Immature natural killer cell (primary cell): ENCODE measurements around the gene RXRB. TPM values are rescaled to one million over a fixed set of nuclear protein-coding genes. Genes with fewer than 3 reads are reported as not detected.

Experiments used
- DNase-seq, 3 donors: peaks; one replicate each; pipeline ENCODE4 v3.0.0; 2022; ENCODE audit warnings: mixed read lengths in 1 of 3
- H3K27ac Mint-ChIP-seq, 6 donors: one replicate each; pipeline ENCODE4 v1.8.0; 2020; ENCODE audit warnings: mixed read lengths in 6 of 6, mild to moderate bottlenecking in 5 of 6, inconsistent platforms in 4 of 6, moderate library complexity in 3 of 6
- H3K27me3 Mint-ChIP-seq, 3 donors: one replicate each; pipeline ENCODE4 v1.8.0; 2020 to 2021; ENCODE audit warnings: low read depth in 3 of 3, mild to moderate bottlenecking in 3 of 3, mixed read lengths in 3 of 3, moderate library complexity in 3 of 3, inconsistent platforms in 1 of 3
- H3K36me3 Mint-ChIP-seq, 3 donors: one replicate each; pipeline ENCODE4 v1.8.0; 2020; ENCODE audit warnings: mixed read lengths in 3 of 3, inconsistent platforms in 2 of 3, mild to moderate bottlenecking in 2 of 3
- H3K4me1 Mint-ChIP-seq, 2 donors: one replicate each; pipeline ENCODE4 v1.8.0; 2020; ENCODE audit warnings: inconsistent platforms in 2 of 2, mild to moderate bottlenecking in 2 of 2, mixed read lengths in 2 of 2, moderate library complexity in 1 of 2
- H3K4me3 Mint-ChIP-seq, 5 donors: one replicate each; pipeline ENCODE4 v1.8.0; 2020; ENCODE audit warnings: mild to moderate bottlenecking in 5 of 5, mixed read lengths in 5 of 5, inconsistent platforms in 3 of 5, moderate library complexity in 3 of 5
- H3K9me3 Mint-ChIP-seq, 6 donors: one replicate each; pipeline ENCODE4 v1.8.0; 2020; ENCODE audit warnings: mild to moderate bottlenecking in 6 of 6, mixed read lengths in 6 of 6, inconsistent platforms in 4 of 6, moderate library complexity in 3 of 6
- polyA plus RNA-seq, 3 donors: library from polyadenylated mRNA; unstranded; fragments of 300-500 nt; fragmentation: Illumina TruSeq; gene quantifications; one replicate each; pipeline ENCODE4 v1.2.3, GENCODE V29; 2021

RXRB gene
- polyA plus RNA-seq, 3 donors from 2014 or later = 6.0 to 11.8 (median 6.9) TPM

- H3K27me3 Mint-ChIP-seq = peaks cover 7 to 20% (median 12%) of the 10 kb centered on the region in 3 donors
- no peaks in the 10 kb centered on the region for H3K9me3 Mint-ChIP-seq
- H3K27ac Mint-ChIP-seq = no peak overlapping the region
- no peak for DNase-seq
- H3K4me3 Mint-ChIP-seq = no peak overlapping the region
- H3K4me1 Mint-ChIP-seq = peaks cover 11 to 12% of the 10 kb centered on the region in 2 donors
- peaks cover 0 to 3% (median under 1%) of the 10 kb centered on the region in 3 donors for H3K36me3 Mint-ChIP-seq
Measured at GRCh38 chr6:33217681-33218080, 17.2 kb upstream of the RXRB start.

DNA sequence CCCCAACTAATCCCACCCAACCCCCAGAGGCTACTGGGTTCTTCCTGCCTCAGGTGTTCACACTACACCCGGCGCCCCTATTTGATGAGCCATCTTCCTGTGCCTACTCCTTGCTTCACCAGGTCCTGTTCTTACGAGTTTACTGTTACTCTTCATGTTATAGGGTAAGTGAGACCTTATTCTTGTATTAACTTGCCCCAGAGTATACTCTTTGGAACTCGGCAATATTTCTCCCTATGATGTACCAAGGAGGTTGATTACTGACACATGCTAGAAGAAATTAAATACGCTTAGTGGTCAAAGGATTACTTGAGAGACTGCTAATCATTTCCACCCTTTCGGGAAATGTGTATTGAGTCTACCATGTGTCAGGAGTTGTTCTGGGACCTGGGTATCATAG is 16.8 kb upstream of the RXRB start:
- H3K27me3 Mint-ChIP-seq = peaks cover 12 to 21% (median 16%) of the 10 kb centered on the region in 3 donors
- no peak for DNase-seq
- H3K36me3 Mint-ChIP-seq = peaks cover 0 to 8% (median 5%) of the 10 kb centered on the region in 3 donors
- H3K27ac Mint-ChIP-seq = no peak overlapping the region
- H3K4me1 Mint-ChIP-seq = peaks cover 15% of the 10 kb centered on the region in 2 donors
- no peaks in the 10 kb centered on the region for H3K9me3 Mint-ChIP-seq
- no peak overlapping the region for H3K4me3 Mint-ChIP-seq

GRCh38 chr6:33216117-33216649 is 15.7 kb upstream of the RXRB start:
- Mint-ChIP-seq H3K4me1 (peaks cover 15 to 19% of the 10 kb centered on the region in 2 donors), H3K27me3 (peaks cover 10 to 21% (median 15%) of the 10 kb centered on the region in 3 donors), H3K4me3 (no peak overlapping the region), H3K36me3 (peaks cover 4 to 12% (median 8%) of the 10 kb centered on the region in 3 donors), H3K27ac (no peak overlapping the region), H3K9me3 (no peaks in the 10 kb centered on the region)
- no peak for DNase-seq

DNA sequence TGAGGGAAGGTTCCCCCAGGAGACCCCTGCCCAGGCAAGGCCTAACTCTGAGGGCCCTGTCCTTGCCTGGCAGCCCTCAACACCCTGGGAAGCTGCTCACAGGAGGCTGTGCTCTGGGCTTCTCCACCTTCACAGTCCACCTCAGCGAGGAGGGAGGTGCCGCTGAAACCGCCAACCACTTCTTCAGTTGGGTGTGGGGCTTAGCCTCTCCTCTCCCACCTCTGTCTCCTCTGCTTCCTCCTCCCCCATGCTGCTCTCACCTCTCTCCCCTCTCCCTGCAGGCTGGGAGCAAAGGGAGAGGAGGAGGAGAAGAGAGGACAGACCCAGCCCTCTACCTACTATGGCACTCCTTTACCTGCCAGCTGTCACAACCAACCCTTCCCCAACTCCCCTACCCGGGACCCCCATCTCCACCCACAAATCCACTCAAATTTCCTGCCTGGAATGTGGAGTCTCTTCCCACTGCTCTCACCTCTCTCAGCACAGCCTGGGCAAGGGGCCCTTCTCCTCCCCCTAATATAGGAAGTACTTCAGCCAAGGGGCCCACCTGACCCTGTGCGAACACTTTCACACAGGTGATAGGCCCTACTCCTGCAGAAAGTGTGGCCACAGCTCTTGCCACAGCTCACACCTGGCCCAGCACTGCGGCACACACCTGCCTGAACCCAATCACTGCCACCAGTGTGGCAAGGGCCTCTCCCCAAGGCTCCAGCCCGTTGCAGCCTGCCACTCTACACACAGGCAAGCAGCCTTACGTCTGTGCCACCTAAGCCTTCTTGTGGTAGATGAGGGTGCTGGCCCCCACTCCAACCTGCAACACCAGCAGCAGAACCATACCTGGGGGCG is 15.0 kb upstream of the RXRB start:
- Mint-ChIP-seq H3K4me1 (peaks cover 15 to 19% of the 10 kb centered on the region in 2 donors), H3K36me3 (peaks cover 4 to 15% (median 10%) of the 10 kb centered on the region in 3 donors), H3K27me3 (peaks cover 10 to 20% (median 15%) of the 10 kb centered on the region in 3 donors), H3K4me3 (no peak overlapping the region), H3K27ac (no peak overlapping the region), H3K9me3 (no peaks in the 10 kb centered on the region)
- DNase-seq = no peak

DNA sequence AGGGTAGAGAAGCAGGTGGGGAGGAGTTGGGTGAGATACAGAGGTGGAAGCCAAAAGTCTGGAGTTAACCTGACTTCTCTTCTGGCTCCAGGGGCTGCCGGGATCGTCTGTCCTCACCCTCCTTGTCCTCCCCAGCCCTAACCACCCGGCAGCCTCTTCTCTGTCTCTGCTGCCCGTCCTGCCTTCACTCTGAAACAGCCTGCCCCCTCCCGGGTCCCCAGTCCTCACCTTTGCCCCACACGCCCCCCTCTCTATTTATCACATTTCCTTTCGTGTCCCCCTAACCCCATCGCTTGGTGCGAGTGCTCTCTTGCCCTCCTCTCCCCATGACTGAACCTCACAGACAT is 13.5 kb upstream of the RXRB start:
- Mint-ChIP-seq H3K36me3 (peaks cover 4 to 24% (median 12%) of the 10 kb centered on the region in 3 donors), H3K27ac (no peak overlapping the region), H3K4me1 (peaks cover 26 to 28% of the 10 kb centered on the region in 2 donors), H3K9me3 (no peaks in the 10 kb centered on the region), H3K27me3 (peaks cover 14 to 25% (median 15%) of the 10 kb centered on the region in 3 donors), H3K4me3 (no peak overlapping the region)
- no peak for DNase-seq

DNA sequence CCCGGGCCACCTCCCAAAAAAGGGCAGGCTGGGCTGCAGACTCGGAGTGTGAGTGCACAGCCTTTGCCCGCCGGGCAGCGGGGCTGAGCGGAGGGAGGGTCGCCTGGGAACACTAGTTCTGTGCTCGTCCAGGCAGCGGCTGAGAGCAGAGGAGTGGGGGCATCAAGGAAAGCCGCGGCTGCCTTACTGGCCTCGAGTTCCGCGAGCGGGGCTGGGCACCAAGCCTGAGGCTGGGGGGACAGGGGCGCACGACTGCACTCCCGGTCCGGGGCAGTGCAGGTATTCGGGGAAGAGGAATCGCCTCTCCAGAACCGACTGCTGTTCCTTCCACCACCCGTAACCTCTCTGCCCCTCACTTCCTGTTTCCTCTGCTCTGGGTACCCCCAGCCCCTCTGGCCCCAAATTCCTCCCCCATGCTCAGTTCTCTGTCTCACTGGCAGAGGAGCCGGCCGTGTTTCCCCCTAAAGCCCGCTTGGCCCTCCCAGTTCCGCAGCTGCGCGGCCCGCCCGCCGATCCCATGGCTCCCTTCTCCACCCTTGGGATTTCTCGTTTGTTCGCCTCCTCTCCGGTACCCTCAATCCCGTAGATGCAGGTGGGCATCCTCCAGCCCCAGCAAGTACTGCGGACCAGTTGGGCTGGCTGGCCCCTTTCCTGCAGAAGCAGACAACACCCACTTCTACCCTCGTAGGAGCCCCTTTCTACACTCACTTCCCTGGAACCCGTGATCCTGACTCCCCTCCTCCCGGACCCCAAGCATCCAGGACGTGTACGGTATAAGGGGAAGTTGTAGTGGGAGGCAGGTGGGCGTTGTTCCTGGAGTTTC is 12.9 kb upstream of the RXRB start:
- peaks cover 15 to 27% (median 19%) of the 10 kb centered on the region in 3 donors for H3K27me3 Mint-ChIP-seq
- peak overlapping the region in 1 of 6 donors; percentile 58 for H3K27ac Mint-ChIP-seq
- no peak for DNase-seq

DNA sequence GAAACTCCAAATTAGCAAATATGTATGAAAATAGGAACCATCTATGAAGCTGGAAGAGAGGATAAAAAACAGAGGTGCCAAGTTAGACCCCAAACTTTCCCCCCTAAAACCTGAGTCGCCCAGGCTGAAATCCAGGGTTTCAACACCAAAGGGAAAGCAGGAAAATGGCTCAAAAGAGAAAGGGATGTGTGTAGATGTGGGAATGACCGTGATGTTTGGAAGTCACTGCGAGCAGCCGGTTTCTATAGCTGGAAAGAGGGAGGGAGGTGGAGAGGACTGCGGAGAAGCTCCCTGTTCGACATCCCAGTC is 12.3 kb upstream of the RXRB start:
- Mint-ChIP-seq H3K27me3 (peaks cover 14 to 29% (median 20%) of the 10 kb centered on the region in 3 donors), H3K27ac (peak overlapping the region in 3 of 6 donors; percentile 62 to 78 (median 64)), H3K4me1 (peaks cover 29 to 33% of the 10 kb centered on the region in 2 donors), H3K9me3 (no peaks in the 10 kb centered on the region), H3K36me3 (peaks cover 4 to 24% (median 12%) of the 10 kb centered on the region in 3 donors), H3K4me3 (peak overlapping the region in 3 of 5 donors; percentile 21 to 50 (median 28))
- DNase-seq = no peak

More for the DNA sequence above, 12.9 kb upstream of the RXRB start:
- Mint-ChIP-seq H3K9me3 (no peaks in the 10 kb centered on the region), H3K4me1 (peaks cover 29 to 33% of the 10 kb centered on the region in 2 donors), H3K36me3 (peaks cover 4 to 24% (median 12%) of the 10 kb centered on the region in 3 donors), H3K4me3 (peak overlapping the region in 2 of 5 donors; percentile 28 to 46)

DNA sequence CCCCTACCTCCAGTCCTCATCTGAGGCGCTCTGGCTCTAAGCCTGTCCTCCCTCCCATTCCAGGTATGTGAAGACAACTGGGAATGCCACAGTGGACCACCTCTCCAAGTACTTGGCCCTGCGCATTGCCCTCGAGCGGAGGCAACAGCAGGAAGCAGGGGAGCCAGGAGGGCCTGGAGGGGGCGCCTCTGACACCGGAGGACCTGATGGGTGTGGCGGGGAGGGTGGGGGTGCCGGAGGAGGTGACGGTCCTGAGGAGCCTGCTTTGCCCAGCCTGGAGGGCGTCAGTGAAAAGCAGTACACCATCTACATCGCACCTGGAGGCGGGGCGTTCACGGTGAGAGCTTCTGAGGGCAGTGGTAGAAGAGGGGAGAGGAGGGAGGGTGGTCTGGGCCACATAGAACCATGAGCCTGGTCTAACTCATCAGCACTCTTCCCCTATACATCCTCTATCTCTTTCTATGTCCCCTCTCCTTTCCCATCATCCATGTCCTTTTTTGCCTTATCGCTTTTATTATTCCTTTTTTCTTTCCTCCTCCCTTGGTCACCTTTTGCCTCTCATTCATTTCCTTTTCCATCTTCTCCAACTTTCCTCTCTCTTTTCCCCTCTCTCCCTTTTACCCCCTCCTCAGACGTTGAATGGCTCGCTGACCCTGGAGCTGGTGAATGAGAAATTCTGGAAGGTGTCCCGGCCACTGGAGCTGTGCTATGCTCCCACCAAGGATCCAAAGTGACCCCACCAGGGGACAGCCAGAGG is 11.4 kb upstream of the RXRB start:
- no peak for DNase-seq
- peak overlapping the region in 1 of 6 donors; percentile 64 for H3K27ac Mint-ChIP-seq
- no peaks in the 10 kb centered on the region for H3K9me3 Mint-ChIP-seq
- H3K36me3 Mint-ChIP-seq = peaks cover 4 to 24% (median 12%) of the 10 kb centered on the region in 3 donors
- H3K27me3 Mint-ChIP-seq = peaks cover 17 to 30% (median 21%) of the 10 kb centered on the region in 3 donors
- peaks cover 29 to 33% of the 10 kb centered on the region in 2 donors for H3K4me1 Mint-ChIP-seq
- H3K4me3 Mint-ChIP-seq = no peak overlapping the region

GRCh38 chr6:33211136-33211535 is 10.7 kb upstream of the RXRB start:
- Mint-ChIP-seq H3K27me3 (peaks cover 18 to 30% (median 23%) of the 10 kb centered on the region in 3 donors), H3K4me3 (no peak overlapping the region), H3K27ac (no peak overlapping the region), H3K9me3 (no peaks in the 10 kb centered on the region), H3K4me1 (peaks cover 29 to 33% of the 10 kb centered on the region in 2 donors), H3K36me3 (peaks cover 4 to 24% (median 12%) of the 10 kb centered on the region in 3 donors)
- DNase-seq = no peak

- H3K4me1 Mint-ChIP-seq = peaks cover 35 to 39% of the 10 kb centered on the region in 2 donors
- H3K36me3 Mint-ChIP-seq = peaks cover 4 to 24% (median 12%) of the 10 kb centered on the region in 3 donors
- peaks cover 22 to 28% (median 23%) of the 10 kb centered on the region in 3 donors for H3K27me3 Mint-ChIP-seq
- no peak for DNase-seq
- H3K9me3 Mint-ChIP-seq = no peaks in the 10 kb centered on the region
- H3K4me3 Mint-ChIP-seq = peak overlapping the region; percentile 21 to 92 (median 85)
- H3K27ac Mint-ChIP-seq = peak overlapping the region in 2 of 6 donors; percentile 42 to 95
Measured at GRCh38 chr6:33209856-33210255, 9.4 kb upstream of the RXRB start.

DNA sequence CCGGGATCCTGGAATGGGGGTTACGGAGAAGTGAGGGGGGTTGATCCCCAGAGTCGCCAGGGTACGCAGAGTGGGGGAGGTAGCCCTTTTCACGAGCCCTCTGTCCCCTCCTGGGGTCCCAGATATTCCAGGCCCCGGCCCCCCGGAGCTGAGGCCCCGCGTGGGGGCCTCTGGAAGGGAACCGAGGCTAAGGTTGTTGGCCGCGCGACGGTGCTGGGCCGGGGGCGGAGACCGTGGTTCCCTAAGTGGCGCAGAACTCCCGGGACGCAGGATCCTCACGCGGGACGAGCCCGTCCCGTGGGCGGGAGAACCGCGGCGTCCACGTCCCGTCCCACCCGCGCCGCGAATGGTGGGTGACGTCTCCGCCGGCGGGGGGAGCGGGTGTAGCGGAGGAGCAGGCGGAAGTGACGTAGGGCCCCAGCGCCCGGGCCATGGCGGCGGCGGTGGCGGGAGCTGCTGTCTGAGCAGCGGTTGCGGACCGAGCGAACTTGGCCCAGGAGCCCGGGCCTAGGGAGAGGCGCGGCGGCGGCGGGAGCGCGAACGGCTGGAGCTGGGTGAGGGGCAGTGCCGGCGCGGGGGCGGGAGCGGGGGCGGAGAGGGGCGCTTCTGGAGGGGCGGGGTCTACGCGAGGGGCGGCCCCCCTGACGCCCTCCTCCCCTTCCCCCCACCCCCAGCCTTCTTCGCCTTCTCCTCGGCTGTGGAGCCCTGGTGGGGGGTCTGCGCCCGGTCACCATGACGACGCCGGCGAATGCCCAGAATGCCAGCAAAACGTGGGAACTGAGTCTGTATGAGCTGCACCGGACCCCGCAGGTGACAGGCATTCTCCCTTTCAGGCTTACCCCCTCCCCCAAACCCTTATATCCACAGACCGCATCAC is 7.9 kb upstream of the RXRB start, which contains the start of gene RING1:
Gene RING1 (plus strand): TSS at position 410 of the 877 bp plus-strand sequence. CDS start 323 bp downstream, at position 733.
- Mint-ChIP-seq H3K36me3 (peaks cover 5 to 25% (median 12%) of the 10 kb centered on the region in 3 donors), H3K27ac (peak within 1 kb of the TSS; percentile 87 to 98 (median 94)), H3K4me1 (peaks cover 41 to 47% of the 10 kb centered on the region in 2 donors), H3K4me3 (peak within 1 kb of the TSS; percentile 80 to 96 (median 85)), H3K9me3 (no peaks in the 10 kb centered on the region), H3K27me3 (peaks cover 18 to 26% (median 24%) of the 10 kb centered on the region in 3 donors)
- peak; percentile 88 to 90 (median 89) for DNase-seq

GRCh38 chr6:33207552-33208090 is 7.2 kb upstream of the RXRB start:
- peaks cover 16 to 25% (median 21%) of the 10 kb centered on the region in 3 donors for H3K27me3 Mint-ChIP-seq

More at GRCh38 chr6:33207552-33208090, 7.2 kb upstream of the RXRB start:
- Mint-ChIP-seq H3K4me1 (peaks cover 41 to 47% of the 10 kb centered on the region in 2 donors), H3K27ac (peak overlapping the region; percentile 76 to 98 (median 90)), H3K4me3 (peak overlapping the region; percentile 80 to 92 (median 85)), H3K9me3 (no peaks in the 10 kb centered on the region), H3K36me3 (peaks cover 11 to 28% (median 11%) of the 10 kb centered on the region in 3 donors)
- peak in 1 of 3 donors; percentile 27 for DNase-seq
